ENCODE data around the gene SEPHS1.
"Not testable (repeated sequence)": the region's sequence is repeated elsewhere in the genome, so short reads cannot be mapped to it uniquely, and the experiment has no call there.

The SEPHS1 gene, protein sequence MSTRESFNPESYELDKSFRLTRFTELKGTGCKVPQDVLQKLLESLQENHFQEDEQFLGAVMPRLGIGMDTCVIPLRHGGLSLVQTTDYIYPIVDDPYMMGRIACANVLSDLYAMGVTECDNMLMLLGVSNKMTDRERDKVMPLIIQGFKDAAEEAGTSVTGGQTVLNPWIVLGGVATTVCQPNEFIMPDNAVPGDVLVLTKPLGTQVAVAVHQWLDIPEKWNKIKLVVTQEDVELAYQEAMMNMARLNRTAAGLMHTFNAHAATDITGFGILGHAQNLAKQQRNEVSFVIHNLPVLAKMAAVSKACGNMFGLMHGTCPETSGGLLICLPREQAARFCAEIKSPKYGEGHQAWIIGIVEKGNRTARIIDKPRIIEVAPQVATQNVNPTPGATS

DNA sequence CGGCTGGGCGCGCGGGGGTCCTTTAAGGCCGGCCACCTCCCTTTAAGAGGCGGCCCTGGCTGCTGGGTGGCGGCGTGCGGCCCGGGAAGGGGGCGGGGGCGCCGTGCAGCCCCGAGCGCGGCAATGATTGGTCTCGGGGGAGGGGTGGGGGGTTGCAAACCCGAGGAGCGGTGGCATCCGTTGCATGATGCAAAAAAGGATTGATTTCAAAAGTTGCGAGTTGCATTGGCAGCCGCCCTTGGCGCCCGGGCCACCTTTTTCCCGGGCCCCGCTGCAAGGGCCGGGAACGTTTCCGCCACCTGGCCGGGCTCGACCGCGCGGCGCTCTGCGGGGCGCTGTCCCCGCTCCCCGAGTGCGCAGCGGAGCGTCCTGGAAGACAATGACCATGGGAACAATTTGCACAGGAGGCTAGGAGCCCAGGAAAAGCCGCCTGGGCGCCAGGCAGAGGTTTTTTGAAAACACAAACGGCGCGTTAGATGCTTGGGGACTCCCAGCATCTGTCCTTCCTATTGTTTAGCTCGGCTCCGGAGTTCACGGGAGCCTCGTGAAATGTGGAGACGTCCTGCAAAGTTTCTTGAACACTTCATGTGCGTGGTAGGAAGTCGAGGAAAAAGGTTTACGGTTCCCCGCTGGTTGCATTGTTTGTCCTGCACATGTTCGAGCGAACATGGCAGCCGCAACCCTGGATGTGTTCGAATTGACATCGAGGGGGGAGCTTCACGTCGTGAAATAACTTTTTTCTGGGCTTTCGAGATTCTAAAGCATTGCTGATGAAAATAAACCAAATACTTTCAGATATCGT is at the start of gene SEPHS1:
TSS of gene SEPHS1 (minus strand) at position 78 of the 802 bp plus-strand sequence. CDS start 3,343 bp downstream, outside the sequence.
- peak; percentile 62 to 76 for DNase-seq (ENCODE audit: low read depth in 1 of 2, low spot score in 1 of 2)

DNA sequence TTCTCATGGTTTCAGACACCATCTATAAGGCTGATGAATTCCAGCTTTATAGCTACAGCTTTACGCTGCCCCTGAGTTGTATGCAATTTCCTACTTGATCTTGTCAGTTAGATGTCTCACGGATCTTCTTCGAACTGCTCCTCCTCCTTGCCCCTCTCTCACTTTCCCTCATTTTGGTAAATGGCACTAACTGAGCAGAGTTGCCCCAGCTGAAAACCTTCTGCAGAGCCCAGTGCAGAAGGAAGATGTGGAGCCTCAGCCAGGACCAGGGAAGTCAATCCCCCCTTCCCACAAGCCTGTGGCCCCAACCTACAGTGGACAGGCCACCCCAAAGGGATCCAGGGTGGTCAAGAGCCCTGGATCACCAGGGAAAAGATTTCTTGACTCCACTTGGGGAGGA is 49.0 kb upstream of the SEPHS1 start:
- no peak for DNase-seq (ENCODE audit: low read depth in 1 of 2, low spot score in 1 of 2)

DNA sequence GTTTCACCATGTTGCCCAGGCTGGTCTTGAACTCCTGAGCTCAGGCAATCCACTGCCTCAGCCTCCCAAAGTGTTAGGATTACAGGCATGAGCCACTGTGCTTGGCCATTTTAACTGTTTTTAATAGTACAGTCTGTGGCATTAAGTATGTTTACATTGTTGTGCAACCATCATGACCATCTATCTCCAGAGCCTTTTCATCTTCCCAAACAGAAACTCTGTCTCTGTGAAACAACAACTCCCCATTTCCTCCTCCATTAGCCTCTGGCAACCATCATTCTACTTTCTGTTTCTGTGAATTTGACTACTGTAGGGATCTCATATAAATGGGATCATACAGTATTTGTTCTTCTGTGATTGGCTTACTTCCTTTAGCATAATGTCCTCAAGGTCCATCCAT is 48.3 kb upstream of the SEPHS1 start:
- no peak for DNase-seq (ENCODE audit: low read depth in 1 of 2, low spot score in 1 of 2)

DNA sequence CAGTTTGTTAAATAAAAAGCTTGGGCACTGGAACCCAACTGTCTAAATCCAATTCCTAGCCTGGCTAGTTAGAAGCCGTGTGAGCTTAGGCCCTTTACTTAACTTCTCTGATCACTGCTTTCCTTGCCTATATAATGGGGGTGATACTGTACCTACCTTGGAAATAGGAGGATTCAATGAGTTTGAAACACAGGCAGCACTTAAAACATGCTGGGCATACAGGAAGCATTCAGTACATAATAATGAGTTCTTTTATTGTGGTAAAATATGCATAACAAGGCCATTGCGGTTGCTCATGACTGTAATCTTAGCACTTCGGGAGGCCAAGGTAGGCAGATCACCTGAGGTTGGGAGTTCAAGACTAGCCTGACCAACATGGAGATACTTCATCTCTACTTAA is 47.4 kb upstream of the SEPHS1 start:
- no peak for DNase-seq (ENCODE audit: low read depth in 1 of 2, low spot score in 1 of 2)

DNA sequence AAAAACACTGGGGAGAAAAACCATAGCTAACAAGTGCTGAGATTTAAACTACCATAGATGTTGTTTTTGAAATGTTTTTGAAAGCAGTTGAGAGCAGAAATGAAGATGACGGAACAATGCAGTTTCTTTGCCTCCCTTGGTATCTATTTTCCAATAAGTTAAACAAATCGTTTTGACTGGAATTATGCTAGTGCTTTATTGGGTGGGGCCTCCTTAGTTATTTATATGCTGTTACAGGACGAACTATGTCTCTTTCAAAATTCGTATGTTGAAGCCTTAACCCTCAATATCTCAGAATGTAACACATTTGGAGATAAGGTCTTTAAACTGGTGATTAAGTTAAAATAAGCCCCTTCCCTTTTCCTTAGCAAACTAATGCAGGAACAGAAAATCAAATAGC is 45.5 kb upstream of the SEPHS1 start:
- DNase-seq (ENCODE audit: low read depth in 1 of 2, low spot score in 1 of 2) = no peak

DNA sequence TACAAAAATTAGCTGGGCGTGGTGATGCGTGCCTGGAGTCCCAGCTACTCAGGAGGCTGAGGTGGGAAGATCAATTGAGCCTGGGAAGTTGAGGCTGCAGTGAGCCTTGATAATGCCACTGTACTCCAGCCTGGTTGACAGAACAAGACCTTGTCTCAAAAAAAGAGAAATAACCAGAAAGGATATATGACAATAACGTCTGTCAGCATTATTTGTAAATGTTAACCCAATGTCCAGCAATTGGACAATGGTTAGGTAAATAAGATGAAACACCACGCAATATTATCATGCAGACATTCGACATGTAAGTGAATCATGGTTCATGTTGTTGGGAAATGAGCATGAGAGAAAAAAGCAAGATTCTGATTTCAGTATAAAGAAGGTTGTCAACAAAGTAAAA is 44.6 kb upstream of the SEPHS1 start:
- DNase-seq (ENCODE audit: low read depth in 1 of 2, low spot score in 1 of 2) = no peak

DNA sequence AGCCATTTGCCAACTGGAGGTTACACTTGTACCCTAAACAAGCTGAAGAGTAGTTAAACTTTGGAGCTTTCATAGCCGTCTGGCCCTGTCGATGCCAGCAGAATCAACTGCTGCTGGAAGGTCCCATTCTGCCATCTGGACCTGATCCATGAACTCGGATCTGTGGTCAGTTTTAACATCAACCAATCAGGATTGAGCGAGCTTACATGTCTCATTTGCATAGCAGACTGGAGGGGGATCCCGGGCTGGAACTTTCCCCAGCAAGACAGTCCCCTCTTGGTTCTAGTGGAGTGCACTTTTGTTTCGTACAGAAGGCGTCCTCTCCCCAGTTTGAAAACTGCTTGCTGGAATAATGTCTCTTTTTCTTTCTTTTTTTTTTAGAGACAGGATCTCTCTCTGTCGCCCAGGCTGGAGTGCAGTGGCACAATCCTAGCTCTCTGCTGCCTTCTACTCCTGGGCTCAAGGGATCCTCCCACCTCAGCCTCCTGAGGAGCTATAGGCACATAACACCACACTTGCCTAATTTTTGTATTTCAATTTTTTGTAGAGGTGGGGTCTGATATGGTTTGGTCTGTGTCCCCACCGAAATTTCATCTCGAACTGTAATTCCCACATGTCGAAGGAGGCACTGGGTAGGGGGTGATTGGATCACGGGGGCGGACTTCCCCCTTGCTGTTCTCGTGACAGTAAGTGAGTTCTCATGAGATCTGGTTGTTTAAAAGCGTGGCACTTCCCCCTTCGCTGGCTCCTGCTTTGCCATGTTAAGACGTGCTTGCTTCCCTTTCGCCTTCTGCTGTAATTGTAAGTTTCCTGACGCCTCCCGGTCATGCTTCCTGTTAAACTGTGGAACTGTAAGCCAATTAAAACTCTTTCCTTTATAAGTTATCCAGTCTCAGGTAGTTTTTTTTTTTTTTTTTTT is 42.8 kb upstream of the SEPHS1 start:
- no peak for DNase-seq (ENCODE audit: low read depth in 1 of 2, low spot score in 1 of 2)

DNA sequence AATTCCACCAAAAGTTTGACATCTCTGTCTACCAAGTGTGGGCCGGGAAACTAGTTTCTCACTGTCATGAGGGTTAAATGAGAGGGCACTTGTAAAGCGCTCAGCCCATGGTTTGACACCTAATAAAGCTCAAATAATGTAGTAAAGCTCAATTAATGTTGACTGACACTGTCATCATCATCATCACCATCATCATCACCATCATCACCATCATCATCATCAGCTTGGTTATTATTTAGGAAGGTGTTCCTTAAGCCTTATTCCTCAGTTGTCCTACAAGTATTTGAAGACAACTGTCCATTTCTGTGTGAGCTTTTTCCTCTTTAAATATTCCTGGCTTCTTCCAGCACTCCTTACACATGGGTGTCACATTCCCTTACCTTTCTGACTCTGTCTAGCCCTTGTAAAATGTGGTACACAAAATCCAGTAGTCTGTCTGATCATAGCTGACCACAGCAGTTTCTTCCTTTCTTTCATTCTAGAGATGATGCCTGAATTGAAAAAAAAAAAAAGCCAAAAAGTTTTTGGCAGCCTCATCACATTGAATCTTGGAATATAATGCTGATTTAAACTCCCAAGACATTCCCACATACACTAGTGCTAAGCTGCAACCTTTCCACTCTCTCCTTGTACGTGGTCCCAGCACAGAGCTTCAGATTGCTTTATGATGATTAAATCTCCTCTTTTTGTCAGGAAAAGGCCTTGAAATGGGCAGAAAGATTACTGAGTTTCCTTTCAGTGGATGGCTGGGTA is 40.6 kb upstream of the SEPHS1 start:
- DNase-seq (ENCODE audit: low read depth in 1 of 2, low spot score in 1 of 2) = no peak

DNA sequence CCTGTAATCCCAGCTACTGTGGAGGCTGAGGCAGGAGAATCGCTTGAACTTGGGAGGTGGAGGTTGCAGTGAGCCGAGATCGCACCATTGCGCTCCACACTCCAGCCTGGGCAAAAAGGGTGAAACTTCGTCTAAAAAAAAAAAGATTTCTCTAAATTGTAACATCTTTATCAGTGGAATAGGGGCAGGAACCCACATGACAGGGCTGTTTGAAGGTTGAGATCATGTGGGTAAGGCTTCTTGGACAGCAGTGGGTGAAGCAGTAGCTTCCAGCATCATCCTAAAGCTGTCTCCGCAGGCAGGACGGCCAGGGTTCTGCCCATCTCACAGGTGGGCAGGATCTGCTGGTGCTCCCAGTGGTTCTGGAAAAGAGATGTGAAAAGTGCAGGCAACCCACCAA is 37.9 kb upstream of the SEPHS1 start:
- no peak for DNase-seq (ENCODE audit: low read depth in 1 of 2, low spot score in 1 of 2)

DNA sequence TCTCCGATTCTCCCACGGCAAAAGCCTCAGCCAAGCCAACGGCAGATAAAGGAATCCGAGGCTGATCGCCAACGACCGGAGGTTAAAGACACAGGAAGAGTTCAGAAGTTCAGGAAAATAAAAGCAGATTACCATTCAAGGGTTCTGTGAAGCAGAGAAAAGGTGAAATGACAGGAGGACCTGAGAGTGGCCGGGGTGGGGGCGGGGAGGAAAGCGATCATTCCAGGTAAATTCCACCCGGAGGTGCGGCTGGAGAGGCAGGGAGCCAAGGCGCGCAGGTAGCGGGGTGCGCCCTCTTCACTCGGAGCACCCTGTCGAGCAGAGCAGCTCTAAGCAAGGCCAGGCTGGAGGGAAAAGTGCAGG is 35.3 kb upstream of the SEPHS1 start:
- no peak for DNase-seq (ENCODE audit: low read depth in 1 of 2, low spot score in 1 of 2)

DNA sequence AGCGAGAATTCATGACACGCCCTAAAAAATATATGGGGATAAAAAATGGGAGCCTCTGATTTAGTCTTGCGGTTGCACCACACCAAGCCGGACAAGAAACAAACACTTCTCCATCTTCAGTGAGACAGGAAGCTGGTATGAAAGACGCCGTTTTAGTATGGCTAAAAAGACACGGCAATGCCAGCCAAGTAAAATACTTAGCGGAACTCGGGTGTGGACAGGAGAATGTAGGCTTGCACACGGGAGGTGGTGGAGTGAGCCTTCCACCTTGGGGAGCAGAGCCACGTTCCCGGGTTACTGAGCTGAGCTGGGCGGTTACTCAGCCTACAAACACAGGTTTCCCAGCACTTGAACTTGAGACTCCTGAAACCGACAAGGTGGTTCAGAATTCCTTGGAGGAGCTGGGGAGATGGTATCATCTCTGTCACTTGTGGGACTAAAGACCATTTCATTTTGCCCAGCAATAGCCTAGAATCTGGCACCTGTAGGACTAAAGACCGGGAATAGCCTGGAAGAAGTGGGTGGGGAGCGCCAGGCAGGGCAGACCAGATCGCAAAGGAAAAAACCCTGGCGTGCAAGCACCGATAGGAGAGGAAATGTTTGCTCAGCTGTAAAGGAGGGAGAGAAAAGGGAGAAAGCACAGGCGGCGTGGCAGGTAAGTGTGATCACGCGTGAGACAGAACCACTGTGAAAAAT is 34.8 kb upstream of the SEPHS1 start:
- DNase-seq (ENCODE audit: low read depth in 1 of 2, low spot score in 1 of 2) = no peak

DNA sequence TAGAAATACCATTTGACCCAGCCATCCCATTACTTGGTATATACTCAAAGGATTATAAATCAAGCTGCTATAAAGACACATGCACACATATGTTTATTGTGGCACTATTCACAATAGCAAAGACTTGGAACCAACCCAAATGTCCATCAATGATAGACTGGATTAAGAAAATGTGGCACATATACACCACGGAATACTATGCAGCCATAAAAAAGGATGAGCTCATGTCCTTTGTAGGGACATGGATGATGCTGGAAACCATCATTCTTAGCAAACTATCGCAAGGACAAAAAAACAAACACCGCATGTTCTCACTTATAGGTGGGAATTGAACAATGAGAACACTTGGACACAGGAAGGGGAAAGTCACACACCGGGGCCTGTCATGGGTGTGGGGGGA is 31.0 kb upstream of the SEPHS1 start:
- not testable (repeated sequence) for DNase-seq (ENCODE audit: low read depth in 1 of 2, low spot score in 1 of 2)

DNA sequence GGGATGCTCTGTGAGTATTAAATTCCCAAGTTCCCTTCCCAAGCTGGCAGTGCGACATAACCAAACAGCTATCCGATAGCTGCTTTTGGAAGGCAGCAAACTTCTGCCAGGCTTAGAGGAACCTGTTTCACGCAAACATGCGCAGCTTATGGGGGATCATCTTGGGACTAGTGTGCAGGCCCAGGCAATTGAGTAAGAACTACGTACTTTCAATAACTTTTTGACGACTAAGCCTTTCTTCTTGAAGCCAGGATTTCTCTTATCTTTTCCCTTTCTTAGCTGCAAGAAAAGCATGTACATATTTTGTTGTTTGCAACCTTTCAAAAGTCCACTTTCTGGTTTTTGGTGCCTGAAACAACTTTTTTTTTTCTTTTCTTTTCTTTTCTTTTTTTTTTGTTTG is 28.7 kb upstream of the SEPHS1 start:
- DNase-seq (ENCODE audit: low read depth in 1 of 2, low spot score in 1 of 2) = no peak

DNA sequence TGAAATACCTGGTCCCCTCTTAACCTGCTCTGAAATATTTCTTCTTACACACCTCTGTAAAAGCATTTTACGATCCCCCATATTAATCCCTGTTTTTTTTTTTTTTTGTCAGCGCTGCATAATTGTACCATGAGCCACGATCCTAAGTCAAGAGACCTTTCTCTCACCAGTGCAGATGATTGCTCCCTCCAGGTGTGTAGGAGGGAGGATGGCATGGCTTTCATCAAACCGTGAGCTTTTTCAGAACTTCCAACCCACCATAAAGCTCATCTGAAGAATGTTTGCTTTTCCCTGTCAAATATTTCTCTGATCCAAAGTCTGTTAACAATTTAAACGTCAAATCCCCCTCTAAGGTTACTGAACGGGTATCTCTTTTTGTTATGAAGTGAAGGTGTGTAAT is 28.2 kb upstream of the SEPHS1 start:
- no peak for DNase-seq (ENCODE audit: low read depth in 1 of 2, low spot score in 1 of 2)

DNA sequence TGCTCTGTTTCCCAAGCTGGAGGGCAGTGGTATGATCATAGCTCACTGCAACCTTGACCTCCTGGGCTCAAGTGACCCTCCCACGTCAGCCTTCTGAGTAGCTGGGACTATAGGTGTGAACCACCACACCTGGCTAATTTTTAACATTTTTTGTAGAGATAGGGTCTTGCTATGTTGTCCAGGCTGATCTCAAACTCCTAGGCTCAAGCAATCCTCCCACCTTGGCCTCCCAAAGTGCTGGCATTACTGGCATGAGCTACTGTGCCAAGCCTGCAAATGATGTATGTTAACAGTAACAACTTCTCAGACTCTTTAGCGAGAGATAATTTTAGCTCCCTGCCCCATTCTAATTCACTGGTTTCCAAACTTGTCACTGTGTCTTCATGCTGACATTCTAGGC is 27.7 kb upstream of the SEPHS1 start:
- no peak for DNase-seq (ENCODE audit: low read depth in 1 of 2, low spot score in 1 of 2)

DNA sequence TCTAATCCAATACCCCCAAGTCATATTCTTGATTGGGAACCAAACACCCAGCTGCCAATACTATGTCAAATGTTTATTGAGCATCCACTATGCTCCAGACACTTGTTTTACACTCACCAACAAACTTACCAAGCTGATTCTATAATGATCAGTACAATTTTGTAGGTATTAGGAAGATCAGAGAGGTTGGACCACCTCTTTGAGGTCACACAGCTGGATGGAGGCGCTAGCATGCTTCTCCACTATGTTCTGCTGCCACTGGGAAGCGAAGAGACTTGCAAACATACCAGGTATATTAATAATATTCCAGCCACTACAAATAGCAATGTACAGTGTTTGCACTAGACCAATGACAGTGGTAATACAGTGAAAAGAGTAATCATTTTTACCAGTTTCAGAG is 25.6 kb upstream of the SEPHS1 start:
- DNase-seq (ENCODE audit: low read depth in 1 of 2, low spot score in 1 of 2) = no peak

DNA sequence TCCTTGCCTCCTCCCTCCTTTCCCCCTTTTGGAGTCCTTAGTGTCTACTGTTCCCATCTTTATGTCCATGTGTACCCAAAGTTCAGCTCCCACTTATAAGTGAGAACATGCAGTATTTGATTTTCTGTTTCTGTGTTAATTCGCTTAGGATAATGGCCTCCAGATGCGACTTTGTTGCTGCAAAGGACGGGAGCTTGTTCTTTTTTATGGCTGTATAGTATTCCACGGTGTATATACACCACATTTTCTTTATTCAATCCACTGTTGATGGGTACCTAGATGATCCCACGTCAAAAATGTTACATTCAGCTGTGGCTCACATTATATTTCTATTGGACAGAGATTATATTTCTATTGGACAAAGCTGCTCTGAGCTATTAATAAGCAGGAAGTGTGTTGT is 24.4 kb upstream of the SEPHS1 start:
- no peak for DNase-seq (ENCODE audit: low read depth in 1 of 2, low spot score in 1 of 2)

DNA sequence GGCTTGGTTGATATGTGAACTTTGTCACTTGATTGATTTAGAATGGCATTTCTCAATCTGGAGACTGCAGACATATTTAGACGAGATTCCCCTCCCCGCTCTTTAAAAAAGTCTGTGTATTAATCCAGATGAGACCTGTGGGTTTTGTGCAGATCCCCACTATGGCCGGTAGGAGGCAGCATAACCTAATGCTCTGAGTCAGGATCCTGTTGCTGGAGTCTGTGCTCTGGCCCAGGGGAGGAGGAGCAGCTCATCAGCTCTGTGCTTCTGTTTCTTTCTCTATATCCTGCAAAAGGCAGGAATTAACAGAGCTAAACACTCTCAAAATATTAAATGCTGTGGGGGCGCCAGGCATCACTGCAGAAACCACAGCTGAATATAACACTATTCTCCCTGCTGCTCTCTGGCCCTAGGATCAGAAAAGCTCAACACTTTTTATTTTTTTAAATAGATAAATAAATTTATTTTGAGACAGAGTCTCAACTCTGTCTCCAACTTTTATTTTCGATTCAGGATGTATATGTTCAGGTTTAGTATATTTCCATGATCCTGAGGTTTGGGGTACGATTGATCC is 23.9 kb upstream of the SEPHS1 start:
- peak in 1 of 2 donors; percentile 68 for DNase-seq (ENCODE audit: low read depth in 1 of 2, low spot score in 1 of 2)

DNA sequence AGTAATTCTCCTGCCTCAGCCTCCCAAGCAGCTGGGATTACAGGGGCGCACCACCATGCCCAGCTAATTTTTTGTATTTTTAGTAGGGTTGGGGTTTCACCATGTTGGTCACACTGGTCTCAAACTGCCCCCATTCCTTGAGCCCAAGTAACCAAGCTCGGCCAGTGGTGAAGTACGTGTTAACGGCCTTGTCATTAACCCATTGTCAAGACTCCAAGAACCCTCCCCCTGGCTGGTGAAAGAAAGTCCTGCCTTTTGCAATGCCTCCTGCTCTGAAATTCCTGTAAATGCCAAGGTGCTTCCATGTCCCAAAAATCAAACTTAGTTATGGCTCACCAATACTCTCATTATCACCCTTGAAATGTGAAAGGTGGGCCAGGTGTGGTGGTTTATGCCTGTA is 18.8 kb upstream of the SEPHS1 start:
- DNase-seq (ENCODE audit: low read depth in 1 of 2, low spot score in 1 of 2) = no peak

DNA sequence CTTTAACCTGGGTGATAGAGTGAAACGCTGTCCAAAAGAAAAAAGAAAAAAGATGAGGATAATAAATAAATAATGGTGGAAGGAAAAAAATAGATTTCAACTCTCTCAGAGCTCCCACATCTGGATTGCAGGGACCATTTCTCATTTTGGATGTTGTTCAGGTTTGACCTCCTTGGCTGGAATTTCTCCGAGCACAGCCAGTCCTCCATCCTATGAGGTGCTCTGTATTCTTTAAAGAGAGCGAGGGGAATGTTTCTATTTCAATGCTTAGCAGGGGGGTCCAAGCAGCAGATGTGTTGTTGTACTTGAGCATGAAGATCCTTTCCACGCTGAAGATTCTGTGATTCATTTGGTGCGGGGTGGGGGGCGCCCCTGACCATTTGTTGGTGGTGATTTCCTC is 17.7 kb upstream of the SEPHS1 start:
- DNase-seq (ENCODE audit: low read depth in 1 of 2, low spot score in 1 of 2) = no peak

Data from activated CD4-positive, alpha-beta T cell treated with anti-CD3 and anti-CD28 coated beads, Interleukin-2, amount 50 U/mL, for 24 hours (primary cell).